Fibroblast of the conjunctiva (primary cell): Measurements from ENCODE around the gene ASH1L.
"Not testable (repeated sequence)": the region's sequence is repeated elsewhere in the genome, so short reads cannot be mapped to it uniquely, and the experiment has no call there.

ENCODE experiments used
- DNase-seq: peaks from one replicate; pipeline ENCODE4 v3.0.0-alpha.2; 2010; ENCODE audit warnings: low read depth

The ASH1L gene

GRCh38 chr1:155555915-155556314 is 6.7 kb downstream of the ASH1L start:
- no peak for DNase-seq

- no peak for DNase-seq
These were observed 9.3 kb downstream of the ASH1L start for GRCh38 chr1:155553349-155553748.

GRCh38 chr1:155548706-155549105 is 13.9 kb downstream of the ASH1L start:
- DNase-seq: no peak

GRCh38 chr1:155540000-155540874 is 22.4 kb downstream of the ASH1L start:
- no peak for DNase-seq

GRCh38 chr1:155537193-155537592 is 25.4 kb downstream of the ASH1L start:
- no peak for DNase-seq

- no peak for DNase-seq
These were observed 31.0 kb downstream of the ASH1L start for GRCh38 chr1:155531624-155532023.

- DNase-seq: no peak
These were observed 32.7 kb downstream of the ASH1L start for GRCh38 chr1:155529929-155530328.

GRCh38 chr1:155529109-155529508 is 33.5 kb downstream of the ASH1L start:
- DNase-seq: no peak

GRCh38 chr1:155527677-155528076 is 34.9 kb downstream of the ASH1L start:
- DNase-seq: no peak

GRCh38 chr1:155526356-155526755 is 36.2 kb downstream of the ASH1L start:
- DNase-seq: no peak

- no peak for DNase-seq
These were observed 40.5 kb downstream of the ASH1L start for GRCh38 chr1:155522069-155522468.

- no peak for DNase-seq
These were observed 44.1 kb downstream of the ASH1L start for GRCh38 chr1:155518484-155518883.

GRCh38 chr1:155514582-155515187 is 47.9 kb downstream of the ASH1L start:
- no peak for DNase-seq

GRCh38 chr1:155513300-155513916 is 49.2 kb downstream of the ASH1L start:
- peak; percentile 24 for DNase-seq

GRCh38 chr1:155511385-155511784 is 51.2 kb downstream of the ASH1L start:
- DNase-seq: not testable (repeated sequence)

GRCh38 chr1:155509064-155509463 is 53.5 kb downstream of the ASH1L start:
- DNase-seq: no peak

GRCh38 chr1:155507945-155508344 is 54.7 kb downstream of the ASH1L start:
- DNase-seq: no peak

- not testable (repeated sequence) for DNase-seq
These were observed 56.6 kb downstream of the ASH1L start for GRCh38 chr1:155505963-155506362.

- peak; percentile 36 for DNase-seq
These were observed 58.4 kb downstream of the ASH1L start for GRCh38 chr1:155504207-155504606.

- DNase-seq: no peak
These were observed 62.5 kb downstream of the ASH1L start for GRCh38 chr1:155499953-155500639.

GRCh38 chr1:155499263-155499662 is 63.3 kb downstream of the ASH1L start:
- no peak for DNase-seq

GRCh38 chr1:155493595-155493994 is 69.0 kb downstream of the ASH1L start:
- DNase-seq: not testable (repeated sequence)
